Adrenal gland (tissue), 5 donors: ENCODE measurements around the gene C2CD4B.

Experiments
- POLR2A ChIP-seq, 2 donors: fragments of 450-650 bp; IDR thresholded peaks; one replicate each; pipeline ENCODE4 v1.6.1; 2017; ENCODE audit warnings: antibody characterized with exemption in 2 of 2, mild to moderate bottlenecking in 2 of 2, moderate library complexity in 1 of 2
- TF ChIP-seq, protein P1 (sequence below), 6 experiments: fragments of 450-650 bp in 4 of 6; fragments of 200-600 bp in 2 of 6; sonication (generic) in 1 of 6; IDR thresholded peaks; 1 replicate in 5 of 6; 2 replicates in 1 of 6; pipeline versions ENCODE4 v1.5.1 to v1.8.0; 2016 to 2021; ENCODE audit warnings: antibody characterized with exemption in 6 of 6, mild to moderate bottlenecking in 2 of 6, moderate library complexity in 1 of 6
- donor health status: DM: no; HTN: no; CAD: no.

DNA sequence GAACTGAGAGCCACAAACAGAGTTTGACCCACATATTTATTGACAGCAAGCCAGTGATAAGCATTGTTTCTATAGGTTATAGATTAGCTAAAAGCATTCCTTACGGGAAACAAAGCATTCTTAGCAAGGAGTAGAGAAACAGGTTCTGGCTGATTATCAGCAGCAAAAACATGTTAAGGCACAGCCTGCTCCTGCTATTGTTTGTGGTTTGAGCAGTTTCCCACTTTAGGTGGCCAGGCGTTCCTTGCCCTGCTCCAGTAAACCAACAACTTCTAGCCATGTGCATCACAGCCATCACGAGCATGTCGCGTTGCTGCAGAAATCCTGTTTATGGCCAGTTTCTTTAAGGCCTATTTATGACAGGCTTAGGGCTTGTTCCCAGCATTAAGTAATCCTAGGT is 44.7 kb upstream of the C2CD4B start:
- TF ChIP-seq, protein P1, sequence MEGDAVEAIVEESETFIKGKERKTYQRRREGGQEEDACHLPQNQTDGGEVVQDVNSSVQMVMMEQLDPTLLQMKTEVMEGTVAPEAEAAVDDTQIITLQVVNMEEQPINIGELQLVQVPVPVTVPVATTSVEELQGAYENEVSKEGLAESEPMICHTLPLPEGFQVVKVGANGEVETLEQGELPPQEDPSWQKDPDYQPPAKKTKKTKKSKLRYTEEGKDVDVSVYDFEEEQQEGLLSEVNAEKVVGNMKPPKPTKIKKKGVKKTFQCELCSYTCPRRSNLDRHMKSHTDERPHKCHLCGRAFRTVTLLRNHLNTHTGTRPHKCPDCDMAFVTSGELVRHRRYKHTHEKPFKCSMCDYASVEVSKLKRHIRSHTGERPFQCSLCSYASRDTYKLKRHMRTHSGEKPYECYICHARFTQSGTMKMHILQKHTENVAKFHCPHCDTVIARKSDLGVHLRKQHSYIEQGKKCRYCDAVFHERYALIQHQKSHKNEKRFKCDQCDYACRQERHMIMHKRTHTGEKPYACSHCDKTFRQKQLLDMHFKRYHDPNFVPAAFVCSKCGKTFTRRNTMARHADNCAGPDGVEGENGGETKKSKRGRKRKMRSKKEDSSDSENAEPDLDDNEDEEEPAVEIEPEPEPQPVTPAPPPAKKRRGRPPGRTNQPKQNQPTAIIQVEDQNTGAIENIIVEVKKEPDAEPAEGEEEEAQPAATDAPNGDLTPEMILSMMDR (IDR thresholded peaks at IDR 0.05): no peak
- no peak for TF ChIP-seq POLR2A (IDR thresholded peaks at IDR 0.05)
